LNCaP clone FGC (cell line): ENCODE results near the gene CACNB4.
"Not testable (repeated sequence)": the region's sequence is repeated elsewhere in the genome, so short reads cannot be mapped to it uniquely, and the experiment has no call there.

Source experiments
- DNase-seq: peaks from one replicate; pipeline ENCODE4 v3.0.0-alpha.2; 2011; ENCODE audit warnings: low read depth
- H3K4me3 ChIP-seq: 2 replicates; pipeline ENCODE4 v1.5.1; 2011; ENCODE audit warnings: mild to moderate bottlenecking, low read depth, low read length, control low read depth
- TF ChIP-seq, protein P1 (sequence below): IDR thresholded peaks from 2 replicates; pipeline ENCODE4 v1.5.1; 2012; ENCODE audit warnings: mild to moderate bottlenecking; ENCODE audit not compliant: control insufficient read depth, insufficient read depth; ENCODE audit errors: extremely low read depth

CACNB4 gene

DNA sequence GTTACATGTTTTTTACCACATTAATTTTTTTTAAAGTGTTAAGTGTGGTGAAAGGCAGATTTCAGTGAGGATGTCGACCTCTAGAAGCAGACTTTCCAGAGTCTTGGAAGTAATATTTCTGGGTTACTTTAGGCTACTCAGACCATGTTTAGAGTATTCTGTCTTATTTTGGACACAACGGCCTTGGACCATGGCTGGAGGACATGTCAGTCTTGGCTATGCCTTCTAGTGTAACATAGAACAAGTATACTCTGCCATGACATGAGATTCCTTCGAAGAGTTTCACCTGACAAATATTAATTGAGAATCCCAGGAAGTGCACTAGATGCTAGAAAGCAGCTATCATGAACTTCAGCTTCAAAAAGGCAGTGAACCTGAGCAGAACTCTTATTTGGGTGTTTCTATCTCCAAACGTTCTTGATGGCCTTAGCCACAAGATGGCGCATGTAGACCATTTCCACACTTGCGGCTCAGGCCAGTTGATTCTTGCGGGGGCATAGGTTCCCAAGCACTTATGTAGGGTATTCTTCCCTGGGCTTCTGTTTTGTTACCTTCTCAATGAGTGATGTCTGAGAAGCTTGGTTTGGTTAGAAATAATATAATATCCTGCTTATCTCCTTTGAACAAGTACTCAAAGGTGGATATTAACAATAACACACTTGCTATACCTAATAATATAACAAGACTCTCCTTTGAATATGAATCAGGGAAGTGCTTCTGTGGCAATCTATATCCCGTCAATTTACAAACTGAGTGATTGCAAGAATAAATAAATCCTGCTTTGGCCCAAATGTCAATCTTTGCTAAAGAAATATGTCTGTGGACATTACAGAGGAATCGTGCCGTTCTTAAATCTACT lies 62.0 kb downstream of the CACNB4 start:
- peak; percentile 22 for DNase-seq
- TF ChIP-seq, protein P1, sequence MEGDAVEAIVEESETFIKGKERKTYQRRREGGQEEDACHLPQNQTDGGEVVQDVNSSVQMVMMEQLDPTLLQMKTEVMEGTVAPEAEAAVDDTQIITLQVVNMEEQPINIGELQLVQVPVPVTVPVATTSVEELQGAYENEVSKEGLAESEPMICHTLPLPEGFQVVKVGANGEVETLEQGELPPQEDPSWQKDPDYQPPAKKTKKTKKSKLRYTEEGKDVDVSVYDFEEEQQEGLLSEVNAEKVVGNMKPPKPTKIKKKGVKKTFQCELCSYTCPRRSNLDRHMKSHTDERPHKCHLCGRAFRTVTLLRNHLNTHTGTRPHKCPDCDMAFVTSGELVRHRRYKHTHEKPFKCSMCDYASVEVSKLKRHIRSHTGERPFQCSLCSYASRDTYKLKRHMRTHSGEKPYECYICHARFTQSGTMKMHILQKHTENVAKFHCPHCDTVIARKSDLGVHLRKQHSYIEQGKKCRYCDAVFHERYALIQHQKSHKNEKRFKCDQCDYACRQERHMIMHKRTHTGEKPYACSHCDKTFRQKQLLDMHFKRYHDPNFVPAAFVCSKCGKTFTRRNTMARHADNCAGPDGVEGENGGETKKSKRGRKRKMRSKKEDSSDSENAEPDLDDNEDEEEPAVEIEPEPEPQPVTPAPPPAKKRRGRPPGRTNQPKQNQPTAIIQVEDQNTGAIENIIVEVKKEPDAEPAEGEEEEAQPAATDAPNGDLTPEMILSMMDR: peak; percentile 82
- H3K4me3 ChIP-seq: no peak overlapping the region

- TF ChIP-seq, protein P1: no peak
- no peak overlapping the region for H3K4me3 ChIP-seq
- DNase-seq: no peak
Observed at GRCh38 chr2:152034257-152034801, 64.5 kb downstream of the CACNB4 start.

GRCh38 chr2:152033011-152033925 lies 65.6 kb downstream of the CACNB4 start:
- TF ChIP-seq, protein P1: no peak
- no peak overlapping the region for H3K4me3 ChIP-seq
- DNase-seq: no peak

DNA sequence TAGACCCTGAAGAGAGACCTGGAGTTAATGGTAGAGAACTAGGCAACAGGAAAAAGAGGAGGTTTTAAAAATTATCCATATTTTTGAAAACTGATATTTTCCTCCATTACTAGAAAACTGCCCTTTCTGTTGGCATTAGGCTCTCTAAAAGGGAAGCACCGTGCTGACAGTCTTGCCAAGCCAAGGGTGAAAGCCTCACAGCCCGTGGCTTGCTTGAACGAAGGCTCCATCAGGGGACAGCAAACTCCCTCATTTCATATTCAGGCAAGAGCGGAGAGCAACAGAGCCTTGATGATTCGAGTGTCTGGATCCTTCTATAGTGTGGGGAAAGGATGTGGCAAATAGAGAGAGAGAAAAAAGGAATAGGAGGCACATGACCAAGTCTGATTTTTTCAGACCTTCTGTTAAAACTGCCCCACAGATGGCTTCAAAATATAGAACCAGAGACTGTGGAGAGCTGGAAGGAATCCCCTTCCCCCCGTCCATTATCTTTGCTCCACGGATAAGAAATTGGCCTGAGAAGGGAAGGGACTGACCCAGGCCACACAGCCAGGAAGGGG lies 67.0 kb downstream of the CACNB4 start:
- H3K4me3 ChIP-seq: no peak overlapping the region
- no peak for DNase-seq
- TF ChIP-seq, protein P1: no peak

- H3K4me3 ChIP-seq, DNase-seq: not testable (repeated sequence)
Observed at GRCh38 chr2:152030596-152031328, 68.1 kb downstream of the CACNB4 start.

DNA sequence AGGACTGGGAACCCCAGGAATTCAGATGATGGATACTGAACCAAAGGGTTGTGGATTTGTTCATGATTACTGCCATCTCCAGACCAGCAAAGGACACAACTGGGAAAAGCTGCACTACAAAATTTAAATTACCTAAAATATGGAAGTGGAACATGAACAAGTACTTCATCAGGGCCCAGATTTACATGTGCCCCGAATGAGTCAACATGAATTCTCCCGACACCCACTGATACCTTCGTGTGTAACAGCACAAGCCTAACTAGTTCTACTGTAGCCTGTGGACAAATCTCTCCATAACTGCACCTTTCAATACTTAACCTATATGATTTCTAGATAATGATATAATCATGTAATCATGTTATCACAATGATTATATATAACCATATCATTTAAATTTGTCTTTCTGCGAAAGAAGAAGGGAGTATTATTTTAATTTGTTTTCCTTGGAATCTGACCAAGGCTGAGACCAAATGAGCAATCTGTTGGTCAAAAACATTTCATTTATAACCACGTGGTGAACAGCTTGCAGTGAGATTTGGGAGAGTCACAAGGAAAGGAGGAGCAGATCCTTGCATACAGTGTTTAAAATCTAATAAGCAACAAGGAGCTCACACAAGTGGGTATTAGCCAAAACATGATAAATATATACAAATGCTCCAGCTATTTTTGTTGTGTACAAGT lies 70.5 kb downstream of the CACNB4 start:
- no peak for DNase-seq
- TF ChIP-seq, protein P1: no peak
- no peak overlapping the region for H3K4me3 ChIP-seq
